HG03432 (cell line): ENCODE measurements around the gene CACNA2D1.

ENCODE experiments used
- ATAC-seq: cut with Tn5 transposase; IDR thresholded peaks from one replicate; pipeline ENCODE4 v1.9.1; 2021; ENCODE audit warnings: mild to moderate bottlenecking, moderate library complexity; ENCODE audit not compliant: unreplicated experiment

Gene CACNA2D1

DNA sequence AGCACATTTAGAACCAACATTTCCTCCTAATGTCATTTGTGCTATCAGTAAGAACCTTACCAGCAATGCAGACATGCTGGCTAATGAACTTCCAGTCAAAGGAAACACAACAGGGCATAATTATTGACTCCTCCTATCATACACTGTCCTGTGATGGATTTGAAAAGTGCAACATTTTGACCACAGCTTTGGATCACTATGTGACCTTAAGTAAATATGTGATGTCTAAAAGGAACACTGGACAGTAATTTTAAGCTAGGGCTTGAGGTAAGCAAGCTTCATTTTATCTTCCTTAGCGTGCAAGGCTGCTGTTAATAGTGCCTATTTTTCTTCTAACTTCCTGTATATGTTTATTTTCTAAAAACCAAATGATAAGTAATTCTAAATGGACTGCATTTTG, 433.2 kb downstream of the CACNA2D1 start:
- no peak for ATAC-seq

DNA sequence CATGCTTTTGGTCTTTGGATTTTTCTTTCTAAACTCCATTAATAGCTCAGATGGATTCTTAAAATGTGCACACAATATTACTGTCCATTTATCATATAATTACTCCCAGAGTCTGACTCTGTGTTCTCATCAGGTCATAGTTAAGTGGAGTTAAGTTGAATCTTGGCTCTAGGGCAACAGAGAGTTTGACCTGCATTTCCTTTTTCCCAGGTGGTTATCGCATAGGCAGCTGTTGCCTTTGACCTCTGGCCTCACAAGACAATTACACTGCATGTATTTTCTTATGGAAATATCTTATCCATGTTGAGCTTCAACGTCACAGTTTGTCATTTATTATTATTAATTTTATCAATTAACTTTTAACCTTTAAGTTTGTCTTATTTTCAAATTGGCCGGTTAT, 436.3 kb downstream of the CACNA2D1 start:
- ATAC-seq: no peak

DNA sequence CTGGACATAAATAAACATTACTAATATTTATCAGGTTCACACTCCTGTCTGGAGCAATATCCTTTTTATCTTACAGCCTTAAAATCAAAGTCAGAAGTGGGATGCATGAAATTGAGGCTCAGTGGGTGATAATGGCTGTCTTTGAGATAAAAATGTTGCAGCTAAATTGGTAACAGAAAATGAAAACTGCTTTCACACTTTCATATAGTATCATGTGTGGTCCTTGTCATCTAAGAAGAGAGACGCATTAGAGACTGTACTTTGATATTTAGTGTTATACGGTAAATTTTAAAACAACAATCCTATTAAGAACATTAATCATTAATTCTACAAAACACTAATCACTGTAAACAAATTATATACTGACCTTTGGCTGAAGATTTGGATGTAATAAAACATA, 438.5 kb downstream of the CACNA2D1 start:
- ATAC-seq: no peak

DNA sequence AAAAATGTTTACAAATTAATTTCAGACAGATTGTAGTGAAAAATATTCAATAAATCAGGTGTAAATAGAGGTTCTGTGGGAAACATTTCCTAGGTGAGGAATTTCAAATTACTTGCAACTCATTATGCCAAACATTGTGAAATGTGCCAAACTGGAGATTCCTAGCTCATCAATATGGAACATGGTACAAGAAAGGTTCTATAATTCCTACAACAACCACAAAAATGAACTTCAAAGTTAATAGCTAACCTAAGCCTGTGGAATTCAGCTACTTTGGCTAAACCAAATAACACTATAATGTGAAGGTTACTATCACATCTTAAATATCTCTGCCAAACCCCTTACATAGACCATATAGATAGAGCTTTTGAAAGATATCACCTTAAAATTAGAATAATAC, 450.4 kb downstream of the CACNA2D1 start:
- no peak for ATAC-seq

DNA sequence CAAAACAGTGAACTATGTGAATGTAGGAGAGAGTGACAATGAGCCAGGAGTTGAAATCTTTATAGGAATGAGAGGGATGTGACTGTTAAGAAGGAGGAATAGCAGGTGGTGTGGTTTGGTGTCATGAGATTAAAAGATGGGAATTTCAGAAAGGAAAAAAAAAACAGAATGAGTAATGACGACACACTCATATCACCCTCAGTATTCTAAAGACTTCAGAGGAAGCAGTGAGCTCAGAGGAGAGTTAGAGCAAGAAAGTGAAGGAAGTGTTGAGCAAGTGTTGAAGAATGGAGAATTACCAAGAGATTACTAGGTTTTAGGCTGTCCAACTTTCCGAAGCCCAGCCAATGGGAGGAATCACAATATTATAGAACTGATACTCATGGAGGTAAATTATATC, 453.2 kb downstream of the CACNA2D1 start:
- no peak for ATAC-seq

DNA sequence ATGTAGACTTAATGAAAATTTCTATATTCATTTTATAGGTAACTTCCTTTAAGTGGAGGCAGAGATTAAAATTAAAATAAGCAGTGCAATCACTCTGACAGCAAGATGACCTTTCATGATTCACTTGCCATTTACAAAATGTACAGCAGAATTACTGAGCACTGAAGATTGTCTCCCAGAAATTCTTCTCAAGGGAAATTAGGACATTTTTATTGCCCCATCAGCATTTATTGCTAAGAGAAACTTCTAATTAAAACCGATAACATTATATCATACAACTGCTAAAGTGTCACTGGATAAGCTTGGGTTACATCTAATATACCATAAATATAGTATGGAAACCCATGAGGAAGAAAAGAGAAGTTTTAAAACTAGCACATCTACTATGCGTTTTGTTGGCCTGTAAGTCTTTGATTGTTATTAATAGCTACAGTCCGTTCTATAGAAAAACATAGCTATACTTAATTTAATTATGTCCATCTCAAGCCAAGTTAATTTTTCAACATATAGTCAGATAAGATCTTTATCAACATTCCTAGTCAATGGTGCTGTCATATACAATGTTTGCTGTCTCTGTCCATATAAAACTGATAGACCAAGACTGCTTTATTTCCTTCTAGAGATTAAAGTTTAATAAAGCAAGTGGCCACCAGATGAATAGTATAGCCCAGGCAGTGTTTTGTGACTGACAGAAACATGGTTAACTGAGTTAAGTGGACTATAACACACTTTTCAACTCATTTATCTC, 456.7 kb downstream of the CACNA2D1 start:
- no peak for ATAC-seq

DNA sequence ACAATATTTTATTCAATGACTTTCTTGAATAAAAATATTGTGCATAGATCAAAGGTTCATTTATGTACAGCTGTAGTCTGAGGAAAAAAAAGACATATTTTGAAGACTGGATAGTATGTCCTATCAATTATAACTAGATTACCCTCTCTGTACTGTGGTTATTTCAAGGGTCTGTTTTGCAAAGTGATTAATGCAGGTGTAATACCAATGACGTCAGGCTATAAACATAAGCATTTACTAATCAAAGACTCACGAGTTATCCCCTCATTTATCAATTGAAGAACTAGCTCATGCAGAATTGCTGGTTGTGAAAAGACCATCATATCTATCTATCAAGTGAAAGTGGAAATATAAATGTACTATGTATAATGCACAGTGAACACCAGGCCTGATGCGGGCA, 460.2 kb downstream of the CACNA2D1 start:
- no peak for ATAC-seq

DNA sequence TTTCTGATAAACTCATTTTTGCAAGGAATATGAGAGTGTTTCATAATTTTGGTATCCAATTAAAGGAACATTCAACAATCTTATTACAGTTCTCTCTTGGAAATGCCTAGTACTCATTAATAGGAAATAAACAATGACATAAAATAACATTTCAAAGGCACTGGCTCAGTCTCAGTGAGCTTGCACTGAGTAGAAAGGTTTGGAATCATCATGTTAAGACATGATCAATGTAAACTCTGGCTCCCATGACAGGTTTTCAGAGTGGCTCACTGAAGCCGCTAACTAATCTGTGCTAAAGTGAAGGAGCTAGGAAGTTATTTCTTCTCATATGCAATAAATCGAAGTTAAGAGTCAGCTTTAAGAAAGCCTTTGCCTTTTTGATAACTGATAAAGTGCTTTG, 470.5 kb downstream of the CACNA2D1 start:
- no peak for ATAC-seq

DNA sequence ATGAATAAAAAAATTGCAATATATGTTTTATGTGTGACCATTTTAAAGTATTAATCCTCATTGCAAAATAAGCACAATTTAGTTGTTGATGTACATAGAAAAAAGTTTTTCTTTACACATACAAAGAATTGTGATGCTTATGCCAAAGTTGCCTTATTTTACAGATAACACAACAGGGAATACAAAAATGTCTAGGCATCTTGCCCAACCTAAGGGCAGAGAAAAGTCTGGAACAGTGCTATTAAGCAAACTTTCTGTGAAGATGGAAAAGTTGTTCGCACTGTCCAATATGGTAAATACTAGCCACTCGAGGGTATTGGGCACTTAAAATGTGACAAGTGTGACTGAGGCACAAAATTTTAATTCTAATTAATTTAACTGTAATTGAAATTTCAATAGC, 483.6 kb downstream of the CACNA2D1 start:
- no peak for ATAC-seq

DNA sequence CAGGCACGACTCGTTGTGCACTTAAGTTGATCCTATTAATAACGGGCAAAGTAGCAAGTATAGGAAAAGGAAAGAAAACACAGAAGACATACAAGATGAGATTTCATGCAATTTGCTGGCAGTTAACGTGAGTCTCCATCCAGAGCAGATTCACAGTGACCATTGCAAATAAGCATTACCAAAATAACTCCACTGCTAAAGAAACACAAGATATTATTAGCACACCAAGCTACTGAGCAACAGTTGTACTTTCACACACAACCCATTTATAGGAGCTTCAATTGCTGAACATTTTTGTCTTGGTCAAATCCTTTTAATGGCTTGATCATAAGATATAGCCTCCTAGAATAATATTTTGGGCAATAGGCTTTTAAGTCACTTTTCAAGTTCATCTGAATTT, 486.1 kb downstream of the CACNA2D1 start:
- no peak for ATAC-seq

DNA sequence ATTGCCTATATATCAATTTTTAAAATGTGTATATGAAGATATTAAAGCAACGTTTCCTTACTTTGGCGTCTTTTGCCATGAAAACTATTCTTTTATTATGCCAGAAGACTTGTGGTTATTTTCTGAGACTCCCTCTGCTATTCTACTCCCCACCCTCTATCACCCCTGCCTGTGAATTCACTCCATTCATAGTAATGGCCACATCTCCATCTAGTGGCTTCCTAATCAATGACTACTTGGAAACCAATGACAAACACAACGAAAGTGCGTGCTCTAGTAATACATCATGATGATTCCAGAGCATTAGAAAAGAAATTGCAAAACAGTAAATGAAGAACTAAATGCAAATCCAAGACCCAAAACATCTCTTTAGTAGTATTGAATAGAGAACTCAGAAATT, 487.1 kb downstream of the CACNA2D1 start:
- ATAC-seq: peak; percentile 85

DNA sequence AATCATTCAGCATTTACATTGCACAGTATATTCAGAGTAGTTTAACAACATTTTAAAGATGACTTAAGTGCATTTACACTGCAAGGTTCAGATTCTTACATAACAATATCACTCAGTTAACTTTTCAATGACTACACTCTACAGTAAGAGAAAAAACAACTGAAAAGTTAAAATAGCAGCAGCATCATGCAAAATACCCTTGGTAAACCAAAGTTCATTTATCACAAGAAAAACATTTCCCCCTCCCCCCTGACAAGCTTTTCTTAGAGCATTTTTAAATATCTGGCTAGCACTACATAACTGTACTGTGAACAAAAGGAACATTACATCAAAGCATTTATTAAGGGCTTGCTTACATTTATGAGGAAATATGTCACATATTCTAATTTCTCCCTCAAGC, 494.3 kb downstream of the CACNA2D1 start:
- ATAC-seq: no peak

DNA sequence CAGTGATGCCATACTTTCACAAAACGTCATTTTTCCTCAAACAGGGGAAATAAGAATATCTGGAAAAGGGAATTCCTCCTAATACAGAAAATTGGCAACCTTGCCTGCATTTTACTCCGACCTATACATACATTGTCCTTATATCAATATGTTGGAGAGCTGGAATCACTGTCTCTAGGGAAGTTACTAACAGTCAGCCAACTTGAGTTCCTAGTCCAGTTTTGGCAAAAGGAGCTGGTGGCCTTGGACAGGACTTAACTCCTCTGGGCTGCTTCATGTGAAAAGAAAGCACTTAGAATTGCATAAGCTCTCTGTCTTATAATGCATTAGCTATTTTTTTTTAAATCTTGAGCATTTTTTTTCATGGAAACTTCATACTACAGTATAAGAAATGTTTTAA, 499.5 kb downstream of the CACNA2D1 start:
- no peak for ATAC-seq

DNA sequence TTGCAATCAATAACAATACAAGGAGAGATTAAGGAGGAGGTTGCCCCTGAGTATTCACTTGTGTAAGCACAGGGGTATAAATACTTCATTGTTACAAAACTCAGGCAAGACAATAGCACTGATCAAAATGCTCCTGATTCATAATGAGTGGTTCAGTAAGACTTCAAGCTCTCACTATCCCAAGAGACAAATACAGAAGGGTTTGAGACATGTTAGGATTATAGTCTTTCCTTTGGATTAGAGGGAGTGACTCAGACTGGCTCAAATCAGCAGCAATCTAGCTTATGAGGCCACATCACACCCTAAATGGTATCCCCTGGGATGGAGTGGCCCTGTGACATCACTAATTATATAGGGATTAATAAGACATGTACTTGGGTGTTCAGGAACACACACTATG, 506.5 kb downstream of the CACNA2D1 start:
- ATAC-seq: no peak

DNA sequence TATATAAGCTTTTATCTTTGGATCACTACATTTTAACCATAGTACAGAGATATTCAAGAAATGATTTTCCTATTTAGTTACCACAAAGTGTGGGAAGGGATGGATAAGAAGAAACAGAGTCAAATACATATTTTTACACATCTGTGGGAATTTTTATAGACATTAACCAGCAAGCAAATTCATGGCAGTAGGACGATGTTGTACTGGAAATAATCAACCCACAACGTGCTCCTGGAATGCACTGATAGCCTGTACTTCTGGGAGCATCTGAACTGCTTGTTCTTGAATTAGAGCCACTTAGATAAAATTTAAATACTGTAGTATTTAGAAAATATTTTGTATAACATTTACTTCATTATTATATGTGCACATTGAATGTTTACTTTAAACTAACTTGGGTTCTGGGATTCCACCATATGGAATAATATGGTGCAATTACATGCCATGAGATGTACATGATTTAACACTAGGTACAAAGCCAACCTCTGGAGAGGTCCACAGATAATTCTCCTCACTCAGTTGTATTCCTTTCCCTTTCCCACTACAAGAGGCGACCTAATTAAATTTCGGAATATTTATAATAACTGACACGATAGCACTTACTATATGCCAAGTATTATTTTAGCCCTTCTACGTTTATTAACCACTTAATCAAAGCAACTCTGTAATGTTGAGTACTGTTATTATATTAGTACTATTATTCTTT, 508.8 kb downstream of the CACNA2D1 start:
- no peak for ATAC-seq

DNA sequence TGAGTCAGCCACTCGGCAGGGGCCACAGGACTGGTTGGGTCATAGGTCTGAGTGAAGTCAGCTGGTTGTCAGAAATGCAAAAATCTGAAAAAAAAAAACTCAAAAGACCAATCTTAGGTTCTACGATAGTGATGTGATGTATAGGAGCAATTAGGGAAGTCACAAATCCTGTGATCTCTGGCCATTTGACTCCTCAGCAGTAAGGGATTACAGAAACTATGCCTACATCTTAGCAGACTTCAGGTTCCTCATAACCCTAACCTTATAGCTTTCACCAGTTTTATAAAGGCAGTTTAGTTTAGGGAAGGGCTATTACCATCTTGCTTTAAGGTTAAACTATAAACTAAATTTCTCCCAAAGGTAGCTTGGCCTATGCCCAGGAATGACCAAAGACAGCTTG, 510.6 kb downstream of the CACNA2D1 start:
- ATAC-seq: no peak

DNA sequence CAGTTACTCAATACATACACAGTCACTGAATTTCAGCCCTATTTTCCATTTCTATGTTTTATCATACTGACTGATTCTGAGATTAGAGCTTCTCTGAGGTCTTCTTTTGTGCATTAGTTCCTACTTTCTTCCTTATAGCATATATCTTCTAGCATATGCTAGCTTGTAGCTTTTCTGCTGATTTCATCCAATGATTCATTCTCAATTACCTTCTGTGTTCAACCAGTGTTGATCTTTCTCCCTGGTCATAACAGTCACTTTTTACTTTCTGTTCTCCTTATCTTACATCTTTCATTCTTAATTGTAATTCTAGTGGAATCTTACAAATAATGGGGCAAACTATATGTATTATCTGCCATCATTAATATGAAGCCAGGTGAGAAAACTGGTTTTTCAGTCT, 514.2 kb downstream of the CACNA2D1 start:
- no peak for ATAC-seq

DNA sequence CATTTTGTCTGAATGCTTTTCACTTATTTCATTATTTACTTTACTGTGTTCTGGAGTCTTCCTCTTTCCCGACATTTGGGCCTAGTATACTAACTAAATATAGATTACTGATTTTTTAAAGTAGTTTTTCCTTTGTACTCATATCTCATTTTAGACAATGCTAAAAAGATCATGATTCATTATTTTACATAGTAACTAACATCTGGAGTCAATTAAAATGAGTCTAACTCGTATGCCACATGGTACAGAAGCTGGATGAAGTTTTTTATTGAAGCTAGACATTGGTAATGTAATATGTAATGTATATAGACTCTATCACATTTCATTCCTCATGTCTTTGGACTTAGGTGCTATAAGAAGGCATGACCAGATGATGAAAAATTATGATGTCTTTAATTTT, 517.4 kb downstream of the CACNA2D1 start:
- ATAC-seq: no peak

DNA sequence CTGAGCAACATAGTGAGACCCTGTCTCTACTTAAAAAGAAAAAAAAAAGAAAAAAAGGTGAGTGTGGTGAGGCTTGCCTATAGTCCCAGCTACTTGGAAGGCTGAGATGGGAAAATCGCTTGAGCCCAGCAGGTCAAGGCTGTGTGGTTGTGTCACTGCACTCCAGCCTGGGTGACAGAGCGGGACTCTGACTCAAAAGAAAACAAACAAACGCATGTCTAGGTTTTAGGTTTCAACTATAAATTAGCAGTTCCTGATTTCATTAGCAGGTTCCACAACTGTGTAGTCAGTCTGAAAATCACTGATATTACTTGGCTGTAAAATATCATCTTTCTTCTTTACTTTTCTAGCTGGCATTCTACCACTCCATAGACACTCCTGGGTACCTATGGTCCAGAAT, 518.0 kb downstream of the CACNA2D1 start:
- peak; percentile 95 for ATAC-seq

DNA sequence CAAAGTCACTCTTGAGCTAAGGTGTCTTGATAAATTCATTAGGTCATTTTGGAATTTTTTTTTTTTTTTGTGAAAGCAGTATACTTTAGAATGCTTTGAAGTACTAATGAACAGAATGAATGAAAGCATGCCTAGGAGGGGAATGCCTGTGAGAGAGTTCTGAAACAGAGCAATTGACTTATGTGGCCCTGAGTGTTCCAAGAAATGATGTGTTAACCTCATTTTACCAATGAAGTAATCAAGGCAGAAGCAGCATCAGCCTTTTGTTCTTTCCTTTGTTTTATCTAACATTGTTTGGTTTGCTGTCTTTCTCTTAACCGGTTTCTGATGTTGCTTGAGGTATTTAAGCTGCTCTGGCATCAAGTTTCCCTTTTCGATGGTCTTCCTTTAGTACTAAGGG, 519.1 kb downstream of the CACNA2D1 start:
- peak; percentile 55 for ATAC-seq

DNA sequence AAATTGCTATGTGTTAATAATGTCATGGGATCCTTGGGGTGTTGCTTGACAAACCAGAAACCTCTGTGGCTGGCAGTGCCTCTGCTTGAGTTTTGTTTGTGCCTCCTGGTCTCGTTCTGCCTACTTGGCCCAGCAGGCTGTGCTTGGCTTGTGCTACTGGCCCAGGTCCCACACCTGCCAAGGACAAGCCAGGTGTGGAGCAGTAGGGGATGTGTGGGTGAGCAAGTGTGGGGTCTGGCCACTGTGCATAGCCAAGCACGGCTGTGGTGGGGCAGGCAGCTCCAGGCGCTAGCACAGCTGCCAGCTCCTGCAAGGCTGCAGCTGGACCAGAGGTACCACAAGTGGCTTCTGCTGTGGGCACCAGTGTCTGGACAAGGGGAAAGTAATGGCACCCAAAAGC, 524.1 kb downstream of the CACNA2D1 start:
- ATAC-seq: no peak

DNA sequence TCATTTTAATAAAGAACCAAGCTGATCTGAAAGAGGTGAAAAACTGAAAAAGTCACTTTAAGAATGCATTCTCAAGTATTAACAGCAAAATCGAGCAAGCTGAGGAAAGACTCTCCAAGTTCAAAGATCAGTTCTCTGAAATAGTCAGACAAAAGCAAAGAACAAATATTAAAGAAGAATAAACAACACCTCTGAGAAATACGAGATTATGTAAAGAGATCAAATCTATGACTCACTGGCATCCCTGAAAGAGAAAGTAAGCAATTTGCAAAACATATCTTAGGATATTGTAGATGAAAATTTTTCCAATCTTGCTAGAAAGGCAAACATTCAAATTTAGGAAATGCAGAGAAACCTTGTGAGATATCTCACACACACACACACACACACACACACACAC, 535.4 kb downstream of the CACNA2D1 start:
- no peak for ATAC-seq

DNA sequence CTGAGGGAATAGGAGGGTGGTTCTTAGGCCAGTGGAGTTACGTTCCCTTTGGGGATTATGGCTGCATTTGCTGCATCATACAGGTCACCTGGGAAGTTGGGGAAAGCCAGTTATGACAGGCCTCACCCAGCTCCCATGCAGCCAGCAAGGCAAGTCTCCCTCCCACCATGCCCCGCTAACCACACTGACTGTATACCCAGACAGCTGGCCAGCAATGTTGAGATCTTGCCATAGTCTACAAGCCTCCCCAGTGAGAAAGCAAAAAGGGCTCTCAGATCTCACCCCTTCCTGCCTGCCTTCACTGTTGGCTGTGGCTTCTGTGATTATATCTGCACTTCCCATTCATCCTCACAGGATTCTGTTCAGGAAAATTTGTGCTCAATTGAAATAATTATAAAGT, 540.5 kb downstream of the CACNA2D1 start:
- ATAC-seq: no peak
